NCI-H2107 (cell line): ENCODE results near the gene RAB24.
"Not testable (repeated sequence)": the region's sequence is repeated elsewhere in the genome, so short reads cannot be mapped to it uniquely, and the experiment has no call there.

ENCODE experiments used
- DNase-seq: peaks from one replicate; lab custom pipeline; 2025; lab: John Stamatoyannopoulos, UW

The RAB24 gene

GRCh38 chr5:177303121-177303924 lies at the start of gene RAB24, which contains the start of gene PRELID1:
Gene RAB24 (minus strand): TSS chr5:177303719. CDS start chr5:177303288, 431 bp downstream.
Gene PRELID1 (plus strand): TSS chr5:177303799. CDS start chr5:177303986, 187 bp downstream.
- DNase-seq: peak; percentile 35

GRCh38 chr5:177353093-177353492 lies 49.6 kb upstream of the RAB24 start:
- DNase-seq: no peak

GRCh38 chr5:177351392-177352329 lies 48.1 kb upstream of the RAB24 start, which contains the start of gene LMAN2:
Gene LMAN2 (minus strand): TSS chr5:177351668. CDS start chr5:177351647, 21 bp downstream.
- DNase-seq: peak; percentile 68

- no peak for DNase-seq
Observed at GRCh38 chr5:177350776-177351391, 47.4 kb upstream of the RAB24 start.

GRCh38 chr5:177349762-177350161 lies 46.2 kb upstream of the RAB24 start:
- no peak for DNase-seq

- DNase-seq: no peak
Observed at GRCh38 chr5:177349362-177349647, 45.8 kb upstream of the RAB24 start.

- no peak for DNase-seq
Observed at GRCh38 chr5:177347699-177348098, 44.2 kb upstream of the RAB24 start.

GRCh38 chr5:177346820-177347219 lies 43.3 kb upstream of the RAB24 start:
- DNase-seq: no peak

- DNase-seq: no peak
Observed at GRCh38 chr5:177344891-177345290, 41.4 kb upstream of the RAB24 start.

GRCh38 chr5:177343777-177344176 lies 40.3 kb upstream of the RAB24 start:
- no peak for DNase-seq

- not testable (repeated sequence) for DNase-seq
Observed at GRCh38 chr5:177343000-177343399, 39.5 kb upstream of the RAB24 start.

- DNase-seq: no peak
Observed at GRCh38 chr5:177339107-177339638, 35.7 kb upstream of the RAB24 start.

GRCh38 chr5:177338251-177339106 lies 35.0 kb upstream of the RAB24 start:
- no peak for DNase-seq

GRCh38 chr5:177336603-177337494 lies 33.3 kb upstream of the RAB24 start:
- DNase-seq: no peak

- DNase-seq: no peak
Observed at GRCh38 chr5:177336112-177336511, 32.6 kb upstream of the RAB24 start.

- no peak for DNase-seq
Observed at GRCh38 chr5:177335701-177336065, 32.2 kb upstream of the RAB24 start.

- DNase-seq: no peak
Observed at GRCh38 chr5:177334781-177335700, 31.5 kb upstream of the RAB24 start.

GRCh38 chr5:177334155-177334551 lies 30.6 kb upstream of the RAB24 start:
- no peak for DNase-seq
